Naive thymus-derived CD8-positive, alpha-beta T cell (primary cell): ENCODE measurements around the gene ATP8A2. TPM values are rescaled to one million over a fixed set of nuclear protein-coding genes. Genes with fewer than 3 reads are reported as not detected.
A peak's percentile ranks its signal among the peaks of the same experiment; 100 is the strongest.

ENCODE experiments used
- ATAC-seq, 2 donors: fragments of 150-1000 bp; cut with Tn5 transposase in 1 of 2; sonication (Bioruptor Pico), chemical (Tn5 transposase) in 1 of 2; 1 replicate in 1 of 2; 2 replicates in 1 of 2; pipeline ENCODE4 v1.10.0; 2021; ENCODE audit warnings: mild to moderate bottlenecking in 2 of 2, moderate library complexity in 2 of 2
- POLR2A ChIA-PET: fragments of 350-600 bp; sonication (Branson Sonifier 250); formaldehyde crosslinking; loops from one replicate; lab custom pipeline; 2021; ENCODE audit warnings: antibody characterized with exemption; lab: Charles Lee
- DNase-seq, 10 donors: peaks; one replicate each; pipeline versions ENCODE4 v3.0.0 to v3.0.0-alpha.2; 2020 to 2022
- H3K27ac Mint-ChIP-seq, 10 donors: one replicate each; pipeline ENCODE4 v1.8.0; 2020 to 2022; ENCODE audit warnings: mild to moderate bottlenecking in 10 of 10, mixed read lengths in 10 of 10, moderate library complexity in 4 of 10, inconsistent platforms in 1 of 10
- H3K27me3 Mint-ChIP-seq, 5 donors: one replicate each; pipeline ENCODE4 v1.8.0; 2021 to 2022; ENCODE audit warnings: mixed read lengths in 5 of 5
- H3K36me3 Mint-ChIP-seq, 3 donors: one replicate each; pipeline ENCODE4 v1.8.0; 2020 to 2022; ENCODE audit warnings: mixed read lengths in 3 of 3, mild to moderate bottlenecking in 2 of 3, inconsistent platforms in 1 of 3
- H3K4me1 Mint-ChIP-seq, 4 donors: one replicate each; pipeline ENCODE4 v1.8.0; 2021 to 2022; ENCODE audit warnings: mixed read lengths in 4 of 4
- H3K4me3 Mint-ChIP-seq, 10 donors: one replicate each; pipeline ENCODE4 v1.8.0; 2020 to 2022; ENCODE audit warnings: mild to moderate bottlenecking in 10 of 10, mixed read lengths in 10 of 10, moderate library complexity in 6 of 10, inconsistent platforms in 1 of 10
- H3K9me3 Mint-ChIP-seq, 9 donors: one replicate each; pipeline ENCODE4 v1.8.0; 2020 to 2022; ENCODE audit warnings: mixed read lengths in 9 of 9, mild to moderate bottlenecking in 3 of 9, inconsistent platforms in 1 of 9, moderate library complexity in 1 of 9
- polyA plus RNA-seq, 3 donors: library from polyadenylated mRNA; unstranded; fragments of 300-500 nt; fragmentation: Illumina TruSeq; gene quantifications; one replicate each; pipeline ENCODE4 v1.2.3, GENCODE V29; 2021
- total RNA-seq, 8 experiments: library from RNA in 2 of 8; stranded (reverse) in 2 of 8; gene quantifications; one replicate each; pipeline ENCODE4 v1.2.3 and lab custom pipeline; 2021 to 2026

The ATP8A2 gene
- total and polyA plus RNA-seq, 5 experiments from 2014 or later, result 0.69 to 3.8 (median 2.9) TPM

DNA sequence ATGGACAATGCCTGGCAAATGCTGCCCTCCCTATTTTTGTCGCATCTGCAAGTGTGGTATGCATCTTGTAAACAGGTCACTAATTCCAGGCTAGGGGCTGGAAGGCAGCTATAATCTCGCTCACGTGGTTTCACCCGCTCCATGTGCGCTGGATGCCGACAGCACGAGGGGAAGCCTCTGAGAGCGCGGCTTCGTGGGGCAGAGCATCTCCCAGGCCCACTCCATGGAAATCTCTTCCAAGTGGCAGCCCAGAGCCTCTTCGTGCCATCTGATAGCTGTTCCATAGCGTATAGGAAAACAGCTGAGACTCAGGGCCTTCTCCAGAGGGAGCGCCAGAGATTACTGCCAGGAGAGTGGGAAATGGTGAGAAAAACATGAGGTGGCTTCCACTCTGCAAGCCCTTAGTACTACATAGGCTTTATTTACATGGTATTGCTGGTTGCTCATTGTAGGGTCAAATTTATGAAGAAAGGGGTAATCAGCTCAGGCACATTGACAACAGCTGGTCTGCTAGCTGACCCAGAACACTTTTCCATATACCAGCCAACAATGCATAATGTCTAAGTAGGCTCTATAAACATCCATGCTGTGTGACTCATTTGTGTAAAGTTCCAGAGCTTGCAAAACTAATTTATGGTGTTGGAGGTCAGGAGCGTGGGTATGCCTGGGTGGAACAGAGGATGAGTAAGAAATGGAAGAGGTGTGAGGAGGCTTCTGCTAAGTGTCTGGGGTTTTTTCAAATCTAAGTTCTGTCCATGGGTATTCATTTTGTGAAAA lies 514.9 kb downstream of the ATP8A2 start:
- ATAC-seq (no peak), DNase-seq (no peak)
- H3K4me3 Mint-ChIP-seq, result no peak overlapping the region

GRCh38 chr13:25887962-25888655 lies 516.3 kb downstream of the ATP8A2 start:
- Mint-ChIP-seq H3K9me3 (no peaks in the 10 kb centered on the region), H3K36me3 (no peaks in the 10 kb centered on the region), H3K4me1 (peaks cover 18 to 46% (median 35%) of the 10 kb centered on the region in 4 donors), H3K27me3 (no peaks in the 10 kb centered on the region), H3K27ac (peak overlapping the region in 8 of 10 donors; percentile 63 to 94 (median 86)), H3K4me3 (peak overlapping the region in 6 of 10 donors; percentile 8 to 58 (median 36))
- ATAC-seq (peak; percentile 90 to 94), DNase-seq (peak in 3 of 10 donors; percentile 14 to 59 (median 50))
- POLR2A ChIA-PET, result interaction anchor here (0.8 to 1.0 kb wide), 4 partner anchors 12 to 334 kb away, joined by 3 to 6 read pairs (median 4); partner anchors contain the start of gene RNF6

More for the DNA sequence above, 514.9 kb downstream of the ATP8A2 start:
- peaks cover 30 to 61% (median 50%) of the 10 kb centered on the region in 4 donors for H3K4me1 Mint-ChIP-seq
- no peaks in the 10 kb centered on the region for H3K27me3 Mint-ChIP-seq
- H3K36me3 Mint-ChIP-seq, result no peaks in the 10 kb centered on the region
- POLR2A ChIA-PET, result no interaction called here
- peak overlapping the region in 4 of 10 donors; percentile 2 to 84 (median 64) for H3K27ac Mint-ChIP-seq
- H3K9me3 Mint-ChIP-seq, result no peaks in the 10 kb centered on the region

DNA sequence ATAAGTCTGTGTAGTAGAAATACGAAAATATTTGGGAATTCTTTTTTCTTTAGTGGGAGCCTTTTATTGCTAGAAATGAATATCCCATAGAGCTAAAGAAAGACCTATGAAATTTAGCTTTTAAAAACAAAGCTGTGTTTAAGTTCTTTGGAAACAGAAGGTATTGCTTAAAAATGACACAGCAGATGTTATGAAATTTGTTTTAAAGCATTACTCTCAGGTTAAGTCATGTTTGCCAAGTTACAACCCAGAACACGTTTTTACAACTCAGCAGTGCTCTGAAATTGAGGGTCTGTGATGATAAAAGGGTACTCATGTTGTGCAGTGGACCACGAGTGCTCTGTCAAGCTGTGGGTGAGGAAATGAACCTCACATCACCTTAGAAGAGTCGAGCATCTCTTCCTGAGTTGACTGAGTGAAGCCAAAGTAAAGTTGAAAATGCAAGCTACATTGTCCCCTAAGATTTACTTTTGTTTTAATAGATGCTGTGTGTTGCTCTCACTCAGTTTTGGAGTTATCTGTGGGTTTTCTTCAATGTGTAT lies 519.0 kb downstream of the ATP8A2 start:
- ATAC-seq, result peak in 1 of 2 donors; percentile 18
- Mint-ChIP-seq H3K9me3 (no peaks in the 10 kb centered on the region), H3K4me1 (peaks cover 6 to 22% (median 18%) of the 10 kb centered on the region in 4 donors), H3K36me3 (no peaks in the 10 kb centered on the region), H3K4me3 (no peak overlapping the region), H3K27ac (peak overlapping the region in 5 of 10 donors; percentile 37 to 81 (median 65)), H3K27me3 (no peaks in the 10 kb centered on the region)
- POLR2A ChIA-PET, result no interaction called here
- no peak for DNase-seq

DNA sequence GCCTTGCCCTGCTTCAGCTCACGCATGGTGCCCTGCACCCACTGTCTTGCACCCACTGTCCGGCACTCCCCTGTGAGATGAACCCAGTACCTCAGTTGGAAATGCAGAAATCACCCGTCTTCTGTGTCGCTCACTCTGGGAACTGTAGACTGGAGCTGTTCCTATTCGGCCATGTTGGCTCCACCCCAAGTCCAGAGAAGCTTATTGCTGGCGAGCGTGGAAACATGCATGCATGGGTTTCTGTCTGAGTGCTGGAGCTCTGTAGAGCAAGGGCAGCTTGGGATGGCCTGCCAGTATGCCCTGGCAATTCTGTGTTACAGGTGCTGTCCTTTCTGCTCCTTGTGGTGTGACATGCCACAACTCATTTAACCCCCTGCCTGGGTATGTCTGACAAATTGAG lies 527.2 kb downstream of the ATP8A2 start:
- H3K27ac Mint-ChIP-seq, result peak overlapping the region in 8 of 10 donors; percentile 65 to 93 (median 80)
- peaks cover 0 to 3% (median 0%) of the 10 kb centered on the region in 3 donors for H3K36me3 Mint-ChIP-seq
- H3K9me3 Mint-ChIP-seq, result peaks cover 0 to 5% (median 0%) of the 10 kb centered on the region in 9 donors
- H3K4me1 Mint-ChIP-seq, result peaks cover 25 to 33% (median 29%) of the 10 kb centered on the region in 4 donors
- no peak for ATAC-seq
- DNase-seq, result no peak
- POLR2A ChIA-PET, result interaction anchor here (1.0 to 1.5 kb wide), 2 partner anchors 11 to 119 kb away, joined by 3 to 4 read pairs; no protein-coding TSS in a partner anchor
- peaks cover 0 to 1% (median 0%) of the 10 kb centered on the region in 5 donors for H3K27me3 Mint-ChIP-seq
- H3K4me3 Mint-ChIP-seq, result peak overlapping the region in 7 of 10 donors; percentile 55 to 84 (median 80)

DNA sequence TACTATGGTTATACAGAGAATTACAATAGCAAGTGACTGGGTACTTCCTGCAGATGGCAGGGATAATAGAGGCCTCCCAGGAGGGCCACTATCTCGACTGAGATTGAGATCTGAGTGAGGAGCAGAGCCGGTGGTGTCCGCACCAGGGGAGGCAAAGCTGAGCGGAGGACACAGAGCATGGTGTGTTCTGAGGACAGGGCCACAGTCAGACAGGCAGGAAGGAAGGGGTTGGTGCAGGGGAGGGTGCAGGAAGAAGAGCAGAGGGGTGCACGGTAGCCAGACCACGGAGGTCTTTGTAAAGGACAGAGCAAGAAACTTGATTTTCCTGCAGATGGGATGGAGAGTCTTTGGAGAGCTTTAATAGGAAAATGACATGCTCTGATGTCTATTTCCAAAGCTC lies 527.7 kb downstream of the ATP8A2 start:
- H3K9me3 Mint-ChIP-seq, result peaks cover 0 to 5% (median 0%) of the 10 kb centered on the region in 9 donors
- ATAC-seq, result peak; percentile 24 to 59
- peaks cover 25 to 33% (median 29%) of the 10 kb centered on the region in 4 donors for H3K4me1 Mint-ChIP-seq
- DNase-seq, result no peak
- H3K27me3 Mint-ChIP-seq, result peaks cover 0 to 1% (median 0%) of the 10 kb centered on the region in 5 donors
- peaks cover 0 to 3% (median 0%) of the 10 kb centered on the region in 3 donors for H3K36me3 Mint-ChIP-seq
- peak overlapping the region; percentile 67 to 93 (median 88) for H3K27ac Mint-ChIP-seq
- POLR2A ChIA-PET, result interaction anchor here (0.7 to 1.5 kb wide), 3 partner anchors 12 to 118 kb away, joined by 3 to 4 read pairs (median 3); no protein-coding TSS in a partner anchor
- peak overlapping the region; percentile 55 to 84 (median 76) for H3K4me3 Mint-ChIP-seq

- H3K4me1 Mint-ChIP-seq, result peaks cover 25 to 33% (median 29%) of the 10 kb centered on the region in 4 donors
- ATAC-seq (no peak), DNase-seq (no peak)
- peaks cover 0 to 3% (median 0%) of the 10 kb centered on the region in 3 donors for H3K36me3 Mint-ChIP-seq
- H3K27ac Mint-ChIP-seq, result peak overlapping the region in 9 of 10 donors; percentile 31 to 93 (median 87)
- peak overlapping the region in 9 of 10 donors; percentile 55 to 84 (median 77) for H3K4me3 Mint-ChIP-seq
- peaks cover 0 to 1% (median 0%) of the 10 kb centered on the region in 5 donors for H3K27me3 Mint-ChIP-seq
- H3K9me3 Mint-ChIP-seq, result peaks cover 0 to 5% (median 0%) of the 10 kb centered on the region in 9 donors
- POLR2A ChIA-PET, result interaction anchor here (0.7 to 1.5 kb wide), 3 partner anchors 12 to 118 kb away, joined by 3 to 4 read pairs (median 3); no protein-coding TSS in a partner anchor
Observed at GRCh38 chr13:25899952-25900351, 528.2 kb downstream of the ATP8A2 start.

DNA sequence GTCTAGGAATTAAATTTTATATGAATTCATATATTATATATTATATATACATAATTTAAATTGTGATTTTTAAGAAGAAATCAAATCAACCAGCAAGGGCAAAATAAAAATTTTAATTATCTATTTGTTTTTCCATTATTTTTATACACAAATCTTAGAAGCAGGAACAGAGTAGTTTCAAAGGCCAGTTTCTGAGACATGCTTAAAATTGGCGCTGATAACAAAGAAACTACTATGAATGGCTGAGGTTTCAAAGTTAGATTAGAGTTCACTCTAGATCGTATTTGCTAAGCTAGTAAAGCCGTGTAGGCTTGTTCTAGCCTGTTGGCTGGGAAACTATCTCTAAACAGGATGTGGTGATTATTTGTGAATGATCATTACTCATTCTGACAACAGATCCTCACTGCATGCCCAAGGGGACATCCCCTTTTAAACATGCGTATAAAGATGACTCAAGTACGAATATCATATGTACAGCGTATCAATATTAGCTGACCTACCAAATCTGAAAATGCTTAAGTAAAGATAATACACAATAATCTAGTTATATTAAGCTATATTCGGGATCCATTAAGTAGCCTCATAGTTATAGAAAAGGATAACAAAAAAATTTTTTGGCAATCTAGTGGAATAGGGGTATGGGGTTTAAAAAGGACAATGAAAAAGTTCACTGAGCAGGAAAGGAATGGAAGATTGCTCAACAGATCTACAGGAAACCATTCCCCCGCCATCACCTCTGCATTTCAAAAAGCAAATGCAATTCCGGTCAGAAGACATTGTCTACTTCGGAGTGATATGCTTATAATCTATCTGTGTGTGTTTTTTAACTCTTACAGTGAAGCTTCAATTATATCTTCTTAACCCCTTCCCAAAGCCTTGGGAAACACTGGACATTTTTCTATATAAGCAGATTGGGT lies 529.9 kb downstream of the ATP8A2 start:
- Mint-ChIP-seq H3K9me3 (peaks cover 0 to 3% (median 0%) of the 10 kb centered on the region in 9 donors), H3K27ac (peak overlapping the region in 6 of 10 donors; percentile 9 to 92 (median 34)), H3K4me1 (peaks cover 25 to 33% (median 29%) of the 10 kb centered on the region in 4 donors), H3K36me3 (peaks cover 0 to 3% (median 0%) of the 10 kb centered on the region in 3 donors), H3K27me3 (peaks cover 0 to 1% (median 0%) of the 10 kb centered on the region in 5 donors), H3K4me3 (peak overlapping the region in 1 of 10 donors; percentile 33)
- POLR2A ChIA-PET, result interaction anchor here (0.6 to 1.5 kb wide), 3 partner anchors 13 to 149 kb away, joined by 3 to 6 read pairs (median 3); no protein-coding TSS in a partner anchor
- peak; percentile 87 to 95 for ATAC-seq
- DNase-seq, result peak in 7 of 10 donors; percentile 13 to 70 (median 64)

GRCh38 chr13:25902455-25902854 lies 530.7 kb downstream of the ATP8A2 start:
- POLR2A ChIA-PET, result interaction anchor here (1.5 kb wide), 1 partner anchor 14 kb away, joined by 6 read pairs; no protein-coding TSS in a partner anchor
- no peak for DNase-seq
- H3K27ac Mint-ChIP-seq, result peak overlapping the region in 4 of 10 donors; percentile 1 to 78 (median 36)
- peaks cover 0 to 3% (median 0%) of the 10 kb centered on the region in 9 donors for H3K9me3 Mint-ChIP-seq
- H3K4me3 Mint-ChIP-seq, result peak overlapping the region in 4 of 10 donors; percentile 5 to 52 (median 32)
- peaks cover 25 to 33% (median 30%) of the 10 kb centered on the region in 4 donors for H3K4me1 Mint-ChIP-seq
- peaks cover 0 to 1% (median 0%) of the 10 kb centered on the region in 5 donors for H3K27me3 Mint-ChIP-seq
- peaks cover 0 to under 1% (median 0%) of the 10 kb centered on the region in 3 donors for H3K36me3 Mint-ChIP-seq
- ATAC-seq, result no peak

GRCh38 chr13:25902891-25903341 lies 531.1 kb downstream of the ATP8A2 start:
- Mint-ChIP-seq H3K9me3 (peaks cover 0 to 2% (median 0%) of the 10 kb centered on the region in 9 donors), H3K4me3 (peak overlapping the region in 4 of 10 donors; percentile 5 to 52 (median 32)), H3K36me3 (no peaks in the 10 kb centered on the region), H3K27me3 (no peaks in the 10 kb centered on the region), H3K4me1 (peaks cover 23 to 34% (median 30%) of the 10 kb centered on the region in 4 donors), H3K27ac (peak overlapping the region in 3 of 10 donors; percentile 27 to 78 (median 45))
- POLR2A ChIA-PET, result no interaction called here
- DNase-seq, result no peak
- ATAC-seq, result no peak

DNA sequence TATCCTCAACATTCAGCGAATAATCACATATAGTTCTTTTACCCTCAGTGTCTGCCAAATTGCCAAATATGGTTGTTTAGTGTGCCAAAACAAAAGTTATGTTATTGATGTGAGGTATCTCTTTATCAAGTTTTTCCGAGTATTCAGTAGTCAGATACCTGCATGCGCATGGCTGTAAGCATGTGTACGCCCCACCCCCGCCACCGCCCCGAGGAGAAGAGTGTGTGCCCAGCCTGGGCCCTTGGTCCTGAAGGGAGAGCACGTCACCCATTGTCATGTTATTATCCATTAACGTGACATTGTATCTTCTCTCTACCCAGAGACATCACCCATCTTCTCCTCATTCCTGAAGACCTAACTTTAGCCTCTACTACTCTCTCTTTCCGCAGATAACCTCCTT lies 533.1 kb downstream of the ATP8A2 start:
- no peak overlapping the region for H3K4me3 Mint-ChIP-seq
- H3K36me3 Mint-ChIP-seq, result no peaks in the 10 kb centered on the region
- no peak overlapping the region for H3K27ac Mint-ChIP-seq
- DNase-seq (no peak), ATAC-seq (no peak)
- H3K4me1 Mint-ChIP-seq, result peaks cover 13 to 26% (median 16%) of the 10 kb centered on the region in 4 donors
- H3K9me3 Mint-ChIP-seq, result peaks cover 0 to 2% (median 0%) of the 10 kb centered on the region in 9 donors
- POLR2A ChIA-PET, result no interaction called here
- H3K27me3 Mint-ChIP-seq, result no peaks in the 10 kb centered on the region

- no peaks in the 10 kb centered on the region for H3K27me3 Mint-ChIP-seq
- ATAC-seq (no peak), DNase-seq (no peak)
- H3K9me3 Mint-ChIP-seq, result peaks cover 0 to 2% (median 0%) of the 10 kb centered on the region in 9 donors
- peaks cover 7 to 18% (median 9%) of the 10 kb centered on the region in 4 donors for H3K4me1 Mint-ChIP-seq
- POLR2A ChIA-PET, result interaction anchor here (1.7 kb wide), 1 partner anchor 107 kb away, joined by 6 read pairs; no protein-coding TSS in a partner anchor
- H3K4me3 Mint-ChIP-seq, result no peak overlapping the region
- no peak overlapping the region for H3K27ac Mint-ChIP-seq
- no peaks in the 10 kb centered on the region for H3K36me3 Mint-ChIP-seq
Observed at GRCh38 chr13:25905611-25906010, 533.8 kb downstream of the ATP8A2 start.
